Stimulated activated CD8-positive, alpha-beta memory T cell treated with anti-CD3 and anti-CD28 coated beads, Interleukin-2, amount 100 ng/mL, for 1 hour (primary cell): ENCODE results near the gene OXER1.
A peak's percentile ranks its signal among the peaks of the same experiment; 100 is the strongest.

Experiments
- DNase-seq, 2 donors: peaks; one replicate each; pipeline ENCODE4 v3.0.0-alpha.2; 2020; ENCODE audit warnings: low read depth in 2 of 2

The OXER1 gene, protein sequence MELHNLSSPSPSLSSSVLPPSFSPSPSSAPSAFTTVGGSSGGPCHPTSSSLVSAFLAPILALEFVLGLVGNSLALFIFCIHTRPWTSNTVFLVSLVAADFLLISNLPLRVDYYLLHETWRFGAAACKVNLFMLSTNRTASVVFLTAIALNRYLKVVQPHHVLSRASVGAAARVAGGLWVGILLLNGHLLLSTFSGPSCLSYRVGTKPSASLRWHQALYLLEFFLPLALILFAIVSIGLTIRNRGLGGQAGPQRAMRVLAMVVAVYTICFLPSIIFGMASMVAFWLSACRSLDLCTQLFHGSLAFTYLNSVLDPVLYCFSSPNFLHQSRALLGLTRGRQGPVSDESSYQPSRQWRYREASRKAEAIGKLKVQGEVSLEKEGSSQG

DNA sequence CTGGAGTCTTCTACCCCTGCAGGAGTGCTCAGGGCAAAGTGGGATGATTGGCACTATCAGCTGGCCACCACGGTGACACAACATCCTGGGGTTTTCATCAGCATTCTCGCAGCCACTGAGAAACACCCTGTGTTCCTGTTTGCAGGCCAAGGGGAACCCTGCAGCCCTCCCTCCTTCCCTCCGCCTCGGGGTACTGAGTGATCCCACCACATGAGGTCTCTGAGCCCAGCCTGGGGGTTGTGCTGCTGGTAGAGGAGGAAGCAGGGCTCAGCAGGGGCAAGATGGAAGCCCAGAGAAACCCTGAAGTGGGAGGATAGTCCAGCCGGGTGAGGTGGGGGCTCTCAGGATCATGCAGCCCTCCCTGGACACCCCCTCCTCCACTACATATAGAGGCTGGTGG lies at the start of gene OXER1:
Gene OXER1, minus strand, starts transcription at position 40 of the 400 bp plus-strand sequence. CDS start 73 bp downstream, outside the sequence.
- no peak for DNase-seq

GRCh38 chr2:42812899-42813479 lies 49.1 kb upstream of the OXER1 start:
- no peak for DNase-seq

- peak in 1 of 2 donors; percentile 21 for DNase-seq
Observed at GRCh38 chr2:42810971-42811811, 47.3 kb upstream of the OXER1 start.

GRCh38 chr2:42810121-42810970 lies 46.4 kb upstream of the OXER1 start:
- peak; percentile 86 to 88 for DNase-seq

GRCh38 chr2:42809819-42810120 lies 45.8 kb upstream of the OXER1 start:
- DNase-seq: peak in 1 of 2 donors; percentile 46

GRCh38 chr2:42809131-42809818 lies 45.3 kb upstream of the OXER1 start:
- no peak for DNase-seq

GRCh38 chr2:42808301-42808700 lies 44.4 kb upstream of the OXER1 start:
- no peak for DNase-seq

- no peak for DNase-seq
Observed at GRCh38 chr2:42806786-42807185, 42.9 kb upstream of the OXER1 start.

GRCh38 chr2:42804891-42805290 lies 41.0 kb upstream of the OXER1 start:
- no peak for DNase-seq

GRCh38 chr2:42804338-42804737 lies 40.4 kb upstream of the OXER1 start:
- DNase-seq: no peak

GRCh38 chr2:42802150-42802549 lies 38.2 kb upstream of the OXER1 start:
- no peak for DNase-seq

GRCh38 chr2:42801381-42801780 lies 37.4 kb upstream of the OXER1 start:
- no peak for DNase-seq

- DNase-seq: no peak
Observed at GRCh38 chr2:42800981-42801380, 37.0 kb upstream of the OXER1 start.

GRCh38 chr2:42800461-42800962 lies 36.6 kb upstream of the OXER1 start:
- DNase-seq: no peak

GRCh38 chr2:42799881-42800280 lies 35.9 kb upstream of the OXER1 start:
- DNase-seq: no peak

DNA sequence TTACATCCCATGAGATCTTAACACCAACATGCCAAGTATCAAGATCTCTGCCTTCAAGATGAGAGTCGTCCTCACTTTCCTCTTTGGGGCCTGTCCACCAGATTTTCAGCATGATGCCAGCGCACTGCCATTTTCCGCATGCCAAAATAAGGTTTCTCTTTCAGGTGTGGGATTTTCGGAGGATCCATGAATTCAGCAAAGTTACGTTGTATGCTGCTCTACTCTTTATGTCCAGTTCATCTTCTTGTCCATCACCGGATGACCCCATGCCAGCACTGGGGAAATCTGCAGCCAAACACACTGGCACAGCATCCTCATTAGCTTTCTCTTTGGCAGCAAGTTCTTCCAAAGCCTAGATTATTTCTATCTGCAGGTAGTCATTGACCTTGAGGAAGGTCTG lies 33.3 kb upstream of the OXER1 start:
- no peak for DNase-seq

GRCh38 chr2:42796427-42797248 lies 32.7 kb upstream of the OXER1 start:
- DNase-seq: no peak

DNA sequence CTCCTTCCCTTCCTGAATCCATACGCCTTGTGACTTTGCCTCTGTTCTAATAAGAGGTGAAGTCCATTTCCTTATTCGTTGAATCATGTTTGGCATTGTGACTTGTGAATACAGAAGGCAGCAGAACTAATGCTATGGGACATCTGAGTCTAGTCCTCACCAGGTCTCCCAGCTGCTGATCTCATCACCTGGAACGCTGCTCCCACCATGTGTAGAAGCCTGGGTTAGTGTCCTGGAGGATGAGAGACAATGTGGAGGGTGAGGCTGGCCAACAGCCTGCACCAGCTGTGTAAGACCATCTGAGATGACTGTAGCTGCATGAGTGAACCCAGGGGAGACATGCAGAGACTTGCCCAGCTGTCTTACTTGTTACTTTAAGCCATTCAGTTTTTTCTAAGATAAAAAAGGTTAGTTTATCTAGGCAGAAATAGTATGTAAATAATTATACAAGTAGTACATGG lies 31.9 kb upstream of the OXER1 start:
- no peak for DNase-seq

DNA sequence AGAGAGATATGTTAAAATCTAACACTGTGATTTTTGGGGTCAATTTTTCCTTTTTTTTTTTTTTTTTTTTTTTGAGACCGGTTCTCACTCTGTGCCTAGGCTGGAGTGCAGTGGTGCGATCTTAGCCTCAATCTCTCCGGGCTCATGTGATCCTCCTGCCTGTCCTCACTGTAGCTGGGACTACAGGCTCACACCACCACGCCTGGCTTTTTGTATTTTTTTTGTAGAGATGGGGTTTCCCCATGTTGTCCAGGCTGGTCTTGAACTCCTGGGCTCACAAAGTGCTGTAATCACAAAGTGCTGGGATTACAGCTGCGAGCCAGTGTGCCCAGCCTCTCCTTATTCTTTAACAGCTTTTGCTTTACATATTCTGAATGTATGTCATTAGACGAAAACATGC lies 31.3 kb upstream of the OXER1 start:
- no peak for DNase-seq
